ENCODE data around the gene LRRC45.
A peak's percentile ranks its signal among the peaks of the same experiment; 100 is the strongest.

The LRRC45 gene

DNA sequence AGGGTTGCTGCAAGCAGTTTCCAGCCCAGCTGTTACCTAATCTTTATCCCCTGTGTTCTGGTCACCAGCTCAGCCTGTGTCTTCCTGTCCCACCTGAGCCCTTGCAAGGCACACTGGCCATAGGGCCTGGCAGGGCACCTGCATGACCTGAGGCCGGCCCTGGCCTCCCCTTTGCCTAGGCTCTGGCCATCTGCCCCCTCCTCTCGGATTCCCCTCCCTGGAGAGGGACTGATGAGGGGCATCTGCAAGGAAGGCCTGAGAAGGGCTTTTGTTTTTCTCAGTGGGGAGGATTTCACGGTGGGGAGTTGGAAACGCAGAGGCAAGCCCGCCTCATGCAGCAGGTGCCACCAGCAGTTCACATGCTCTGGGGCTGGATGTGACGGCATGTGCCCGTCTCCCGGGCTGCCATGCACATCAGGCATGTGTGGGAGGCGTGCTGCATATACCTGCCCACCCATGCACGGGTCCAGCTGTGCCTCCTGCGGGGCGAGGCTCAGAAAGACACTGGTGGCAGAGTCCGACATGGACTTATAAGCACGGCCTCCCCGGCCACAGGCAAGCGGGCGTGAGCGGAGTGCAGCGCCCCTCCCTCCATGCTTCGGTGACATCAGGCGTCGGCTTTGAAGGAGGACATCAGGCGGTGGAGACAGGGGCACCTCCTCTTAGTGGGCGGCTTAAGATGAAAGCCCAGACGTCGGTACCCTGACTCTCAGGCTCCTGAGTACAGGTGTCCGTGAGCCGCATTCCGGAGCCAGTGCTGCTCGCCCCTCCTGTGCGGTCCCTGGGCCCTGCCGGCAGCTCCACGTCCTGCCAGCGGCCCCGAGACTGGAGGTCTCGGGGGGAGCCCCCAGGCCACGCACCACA is 29.1 kb upstream of the LRRC45 start:
- no peak for DNase-seq (ENCODE audit: low read depth in 2 of 2)

DNA sequence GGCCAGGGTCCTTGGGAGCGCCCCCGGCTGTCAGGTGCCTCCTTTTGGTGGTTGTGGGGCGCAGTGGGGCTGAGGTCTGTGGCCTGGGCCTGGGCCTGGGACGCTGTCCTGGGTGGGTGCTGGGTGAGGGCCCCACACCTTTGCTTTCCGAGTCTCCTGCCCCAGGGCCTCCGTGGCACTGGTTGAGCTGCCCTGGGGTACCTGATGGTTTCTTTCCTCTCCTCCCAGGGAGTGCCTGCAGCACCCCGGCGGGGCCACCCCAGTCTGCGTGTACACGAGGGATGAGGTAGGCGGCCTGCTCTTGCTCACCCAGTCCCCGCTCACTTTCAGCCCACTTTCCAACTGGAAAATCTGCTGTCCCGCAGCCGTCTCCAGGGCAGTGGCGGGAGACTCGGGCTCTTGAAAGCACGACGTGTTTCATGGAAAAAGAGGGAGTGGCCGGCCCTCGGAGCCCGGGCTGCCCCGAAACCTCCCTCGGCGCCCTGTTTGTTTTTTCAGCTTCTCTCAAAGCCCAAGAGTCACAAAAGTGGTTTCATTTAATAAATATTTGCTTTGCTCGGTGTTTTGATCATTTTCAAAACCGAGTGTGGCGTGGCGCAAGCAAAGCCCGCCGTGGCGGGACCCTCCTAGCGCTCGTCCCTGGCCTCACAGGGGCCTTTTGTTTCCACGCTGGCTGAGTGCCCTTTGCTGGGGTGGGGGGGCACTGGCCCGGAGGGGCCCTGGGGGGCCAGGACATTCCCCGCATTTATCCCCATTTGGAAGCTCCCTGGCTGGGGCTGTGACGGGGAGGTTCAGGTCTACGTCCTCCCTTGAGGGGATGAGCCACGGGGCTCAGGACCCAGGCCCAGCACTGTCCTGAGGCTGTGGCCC is 28.3 kb upstream of the LRRC45 start:
- no peak for DNase-seq (ENCODE audit: low read depth in 2 of 2)

DNA sequence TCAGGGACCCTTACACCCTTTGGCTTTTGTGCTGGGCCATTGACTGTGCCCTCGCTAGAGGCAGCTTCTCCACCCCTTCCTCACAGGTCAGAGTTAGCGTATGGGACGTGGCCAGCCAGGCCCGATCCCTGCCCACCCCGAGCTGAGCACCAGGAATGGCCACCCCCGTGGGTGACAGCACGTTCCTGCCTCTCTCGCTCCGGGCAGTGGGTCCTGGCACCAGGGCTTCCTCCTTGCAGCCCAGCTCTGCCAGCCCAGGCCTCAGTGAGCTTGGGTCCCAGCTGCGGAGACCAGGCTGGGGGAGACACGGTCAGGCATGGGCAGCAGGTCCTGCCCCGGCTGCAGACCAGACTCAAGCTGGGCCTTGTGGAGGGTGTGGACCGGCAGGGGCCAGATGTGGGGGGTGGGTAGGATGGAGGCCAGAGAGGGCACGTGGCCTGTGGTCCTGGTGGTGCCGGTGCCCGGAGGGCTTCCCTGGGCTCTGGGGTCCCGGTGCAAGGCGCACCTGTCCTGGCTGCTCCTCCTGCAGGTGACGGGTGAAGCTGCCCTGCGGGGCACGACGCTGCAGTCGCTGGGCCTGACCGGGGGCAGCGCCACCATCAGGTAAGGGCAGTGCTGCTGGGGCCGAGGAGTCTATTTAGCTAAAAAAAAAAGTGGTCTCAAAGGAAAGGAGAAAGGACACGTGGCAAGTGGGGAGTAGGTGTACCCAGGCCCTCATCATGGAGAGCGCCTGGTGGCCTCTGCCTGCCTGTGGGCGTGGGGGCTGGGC is 27.5 kb upstream of the LRRC45 start:
- no peak for DNase-seq (ENCODE audit: low read depth in 2 of 2)

DNA sequence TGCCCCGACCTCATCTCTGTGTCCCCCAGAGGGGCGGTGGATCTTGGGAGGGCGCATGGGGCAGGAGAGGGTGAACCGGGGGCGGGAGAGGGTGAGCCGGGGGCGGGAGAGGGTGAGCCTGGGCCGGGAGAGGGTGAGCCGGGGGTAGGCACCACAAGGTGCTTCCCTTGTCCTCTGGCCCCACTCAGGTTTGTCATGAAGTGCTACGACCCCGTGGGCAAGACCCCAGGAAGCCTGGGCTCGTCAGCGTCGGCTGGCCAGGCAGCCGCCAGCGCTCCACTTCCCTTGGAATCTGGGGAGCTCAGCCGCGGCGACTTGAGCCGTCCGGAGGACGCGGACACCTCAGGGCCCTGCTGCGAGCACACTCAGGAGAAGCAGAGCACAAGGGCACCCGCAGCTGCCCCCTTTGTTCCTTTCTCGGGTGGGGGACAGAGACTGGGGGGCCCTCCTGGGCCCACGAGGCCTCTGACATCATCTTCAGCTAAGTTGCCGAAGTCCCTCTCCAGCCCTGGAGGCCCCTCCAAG is 26.8 kb upstream of the LRRC45 start:
- DNase-seq (ENCODE audit: low read depth in 2 of 2) = no peak

DNA sequence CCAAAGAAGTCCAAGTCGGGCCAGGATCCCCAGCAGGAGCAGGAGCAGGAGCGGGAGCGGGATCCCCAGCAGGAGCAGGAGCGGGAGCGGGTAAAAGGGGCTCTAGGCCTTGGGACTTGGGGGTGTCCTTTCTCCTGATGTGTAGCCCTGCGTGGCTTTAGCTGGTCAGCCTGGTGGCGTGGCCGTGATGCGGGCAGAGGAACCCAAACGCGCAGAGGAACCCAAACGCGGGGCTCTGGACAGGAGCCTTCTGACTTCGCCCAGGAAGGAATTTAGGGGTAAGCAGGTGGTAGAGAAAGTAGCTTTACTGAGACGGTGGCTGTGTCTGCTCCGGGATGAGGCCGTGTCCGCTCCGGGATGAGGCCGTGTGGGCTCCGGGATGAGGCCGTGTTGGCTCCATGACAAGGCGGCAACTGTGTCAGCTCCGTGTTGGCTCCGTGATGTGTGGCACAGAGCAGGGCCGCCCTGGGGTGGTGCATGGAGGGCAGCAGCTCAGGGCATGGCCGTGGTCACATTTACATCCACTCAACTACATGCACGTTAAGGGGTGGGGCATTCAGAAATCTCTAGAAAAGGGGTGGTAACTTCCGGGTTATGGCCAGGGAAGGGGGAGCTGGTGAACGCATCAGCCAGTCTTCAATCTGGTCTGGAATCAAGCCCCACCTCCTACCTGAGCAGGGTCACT is 26.2 kb upstream of the LRRC45 start:
- no peak for DNase-seq (ENCODE audit: low read depth in 2 of 2)

DNA sequence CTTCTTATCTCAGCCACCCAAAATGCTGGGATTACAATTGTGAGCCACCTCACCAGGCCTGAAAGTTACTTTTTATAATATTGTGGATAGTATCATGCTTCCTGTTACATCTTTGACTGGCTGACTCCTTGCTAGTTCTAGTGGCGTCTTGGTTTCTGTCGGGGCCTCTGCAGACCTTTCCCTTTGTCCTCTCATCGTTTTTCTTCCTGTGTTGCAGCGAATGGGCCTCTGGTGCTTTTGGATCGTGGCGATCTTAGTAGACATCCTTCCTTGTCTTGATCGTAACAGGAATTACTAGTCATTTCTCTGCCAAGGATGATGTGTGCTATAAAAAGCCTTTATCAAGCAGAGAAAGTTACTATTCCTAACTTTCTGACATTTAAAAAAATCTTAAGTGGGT is 24.9 kb upstream of the LRRC45 start:
- no peak for DNase-seq (ENCODE audit: low read depth in 2 of 2)

DNA sequence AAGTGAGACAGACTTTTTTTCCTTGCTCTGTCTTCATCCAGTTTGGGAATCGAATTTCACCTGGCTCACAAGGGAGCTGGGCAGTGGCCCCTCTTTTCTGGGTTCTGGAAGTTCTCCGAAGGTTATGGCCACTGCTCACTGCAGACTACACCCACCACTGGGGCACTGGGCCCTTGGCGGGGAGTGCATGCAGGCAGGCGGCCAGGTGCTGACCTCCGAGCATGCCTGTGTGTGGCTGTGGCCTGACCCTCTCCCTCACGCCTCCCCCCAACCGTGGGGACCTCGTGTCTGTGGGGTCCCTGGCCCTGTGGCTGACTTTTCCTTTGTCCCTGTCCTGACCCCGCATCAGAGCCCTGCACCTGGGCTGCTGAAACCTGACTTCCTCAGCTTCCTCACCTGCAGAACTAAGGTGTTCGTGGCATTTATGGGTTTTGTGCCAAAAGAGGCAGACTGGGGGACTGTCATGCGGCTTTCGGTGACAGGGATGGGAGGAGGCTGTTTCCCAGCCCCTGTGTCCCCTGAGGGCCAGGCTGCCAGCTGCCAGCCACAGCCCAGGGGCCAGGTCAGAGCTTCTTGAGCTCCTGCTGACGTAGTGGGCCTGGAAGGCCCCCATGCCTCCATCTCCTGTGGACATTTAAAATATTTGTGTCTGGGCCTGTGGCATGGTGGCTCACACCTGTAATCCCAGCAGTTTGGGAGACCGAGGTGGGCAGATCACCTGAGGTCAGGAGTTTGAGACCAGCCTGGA is 24.2 kb upstream of the LRRC45 start:
- DNase-seq (ENCODE audit: low read depth in 2 of 2) = no peak

DNA sequence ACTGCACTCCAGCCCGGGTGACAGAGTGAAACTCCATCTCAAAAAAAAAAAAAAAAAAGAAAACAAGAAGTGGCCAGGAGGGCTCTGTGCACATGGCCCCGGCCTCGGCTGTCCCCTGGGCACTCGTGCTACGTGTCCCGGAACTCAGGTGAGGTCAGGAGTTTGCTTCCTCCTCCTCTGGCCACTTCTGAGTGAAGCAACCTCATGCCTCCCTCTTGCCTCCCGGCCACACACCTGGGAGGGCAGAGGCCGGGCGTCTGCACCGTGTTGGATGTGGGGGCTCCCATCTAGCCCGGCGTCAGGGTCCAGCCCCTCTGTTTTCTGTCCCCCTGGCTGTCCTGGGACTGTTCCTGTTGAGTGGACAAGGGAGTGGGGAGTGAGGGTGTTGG is 23.5 kb upstream of the LRRC45 start:
- no peak for DNase-seq (ENCODE audit: low read depth in 2 of 2)

DNA sequence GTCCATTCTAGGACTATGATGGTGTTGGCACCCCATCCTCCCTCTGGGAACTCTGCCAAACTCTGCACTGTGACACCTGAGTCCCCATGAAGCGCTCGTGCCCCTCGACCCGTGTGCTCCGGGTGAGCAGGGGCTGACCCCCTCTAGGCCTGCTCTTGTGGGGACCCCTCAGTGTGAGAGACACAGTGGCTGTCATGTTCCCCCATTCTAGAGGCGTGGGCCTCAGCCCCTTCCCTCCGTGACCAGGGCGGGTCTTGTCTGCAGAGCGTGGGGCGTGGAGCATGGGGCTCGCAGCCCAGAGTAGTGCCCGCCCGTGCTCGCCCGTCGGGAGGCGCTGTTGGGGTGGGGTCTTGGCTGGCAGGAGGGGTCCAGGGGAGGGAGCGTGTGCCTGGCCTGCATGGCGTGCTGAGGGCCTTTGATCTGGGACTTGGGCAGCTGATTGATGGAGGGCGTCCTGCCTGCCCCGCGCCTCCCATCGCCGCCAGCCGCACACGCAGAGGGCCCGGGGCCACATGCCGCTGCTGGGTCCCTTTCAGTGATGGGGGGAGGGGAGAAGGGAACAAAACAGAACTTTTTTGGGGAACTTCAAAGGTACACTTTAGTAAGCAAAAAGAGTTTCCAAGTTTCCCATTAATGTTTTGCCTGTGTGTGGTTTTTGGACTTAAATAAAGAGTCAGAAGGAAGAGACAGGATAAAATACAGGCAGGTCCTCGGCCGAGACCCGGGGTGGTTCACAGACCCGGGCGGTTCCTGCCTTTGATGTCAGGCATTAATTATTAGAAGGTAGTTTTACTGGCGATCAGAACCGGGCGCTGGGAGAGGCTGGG is 22.9 kb upstream of the LRRC45 start:
- no peak for DNase-seq (ENCODE audit: low read depth in 2 of 2)

DNA sequence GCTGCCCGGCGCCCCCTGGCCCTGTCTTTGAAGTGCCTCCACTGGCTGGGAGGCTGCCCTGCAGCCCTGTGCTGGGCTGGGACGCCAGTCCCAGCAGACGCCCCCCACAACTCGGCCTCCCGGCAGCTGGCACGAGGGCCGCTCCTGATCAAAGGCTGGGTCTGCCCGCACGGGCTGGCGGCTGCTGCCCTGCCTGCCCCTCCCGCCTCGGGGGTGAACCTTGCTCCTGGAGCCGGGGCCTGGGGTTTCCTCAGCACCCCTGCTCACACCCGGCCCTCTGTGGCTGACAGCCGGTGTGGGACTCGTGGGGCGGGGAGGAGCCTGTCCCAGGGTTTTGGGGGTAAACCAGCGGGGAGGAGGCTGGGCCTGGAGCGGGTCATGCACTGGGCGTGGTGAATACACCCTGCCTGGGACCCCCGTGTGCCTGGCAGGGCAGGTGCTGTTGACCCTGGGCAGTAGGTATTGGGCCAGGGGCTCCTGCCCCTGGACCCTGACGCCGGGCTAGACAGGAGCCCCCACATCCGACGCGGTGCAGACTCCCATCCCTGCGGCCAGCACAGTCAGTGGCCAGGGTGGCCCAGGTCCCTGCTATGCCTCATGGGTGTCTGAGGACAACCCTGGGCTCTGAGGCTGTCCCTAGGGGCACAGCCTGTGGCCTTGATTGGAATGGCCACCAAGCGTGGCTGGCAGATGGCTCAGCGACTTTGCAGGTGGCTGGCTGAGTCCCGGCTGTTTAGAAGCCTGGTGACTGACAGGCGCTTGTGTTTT is 22.1 kb upstream of the LRRC45 start:
- DNase-seq (ENCODE audit: low read depth in 2 of 2) = no peak

DNA sequence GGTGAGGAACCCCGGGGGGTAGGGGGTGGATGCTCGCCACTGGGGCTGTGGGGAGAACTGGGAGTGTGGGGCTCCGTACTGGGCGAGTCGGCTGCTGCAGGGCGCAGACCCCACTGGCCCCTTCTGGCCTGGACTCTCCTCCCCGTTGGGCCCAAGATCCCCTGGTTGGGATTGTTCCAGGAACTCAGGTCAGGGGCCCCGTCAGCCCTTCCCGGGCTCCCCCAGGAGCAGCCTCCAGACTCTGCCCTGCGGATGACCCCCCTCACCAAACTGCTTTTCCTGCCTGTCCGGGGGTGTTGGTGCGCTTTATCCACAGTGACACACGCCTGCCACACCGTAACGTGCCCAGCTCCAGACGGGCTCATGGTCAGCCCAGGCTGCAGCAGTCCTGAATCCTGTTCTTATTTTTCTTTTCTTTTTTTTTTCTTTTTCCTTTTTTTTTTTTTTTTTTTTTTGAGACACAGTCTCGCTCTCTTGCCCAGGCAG is 21.5 kb upstream of the LRRC45 start:
- DNase-seq (ENCODE audit: low read depth in 2 of 2) = no peak

DNA sequence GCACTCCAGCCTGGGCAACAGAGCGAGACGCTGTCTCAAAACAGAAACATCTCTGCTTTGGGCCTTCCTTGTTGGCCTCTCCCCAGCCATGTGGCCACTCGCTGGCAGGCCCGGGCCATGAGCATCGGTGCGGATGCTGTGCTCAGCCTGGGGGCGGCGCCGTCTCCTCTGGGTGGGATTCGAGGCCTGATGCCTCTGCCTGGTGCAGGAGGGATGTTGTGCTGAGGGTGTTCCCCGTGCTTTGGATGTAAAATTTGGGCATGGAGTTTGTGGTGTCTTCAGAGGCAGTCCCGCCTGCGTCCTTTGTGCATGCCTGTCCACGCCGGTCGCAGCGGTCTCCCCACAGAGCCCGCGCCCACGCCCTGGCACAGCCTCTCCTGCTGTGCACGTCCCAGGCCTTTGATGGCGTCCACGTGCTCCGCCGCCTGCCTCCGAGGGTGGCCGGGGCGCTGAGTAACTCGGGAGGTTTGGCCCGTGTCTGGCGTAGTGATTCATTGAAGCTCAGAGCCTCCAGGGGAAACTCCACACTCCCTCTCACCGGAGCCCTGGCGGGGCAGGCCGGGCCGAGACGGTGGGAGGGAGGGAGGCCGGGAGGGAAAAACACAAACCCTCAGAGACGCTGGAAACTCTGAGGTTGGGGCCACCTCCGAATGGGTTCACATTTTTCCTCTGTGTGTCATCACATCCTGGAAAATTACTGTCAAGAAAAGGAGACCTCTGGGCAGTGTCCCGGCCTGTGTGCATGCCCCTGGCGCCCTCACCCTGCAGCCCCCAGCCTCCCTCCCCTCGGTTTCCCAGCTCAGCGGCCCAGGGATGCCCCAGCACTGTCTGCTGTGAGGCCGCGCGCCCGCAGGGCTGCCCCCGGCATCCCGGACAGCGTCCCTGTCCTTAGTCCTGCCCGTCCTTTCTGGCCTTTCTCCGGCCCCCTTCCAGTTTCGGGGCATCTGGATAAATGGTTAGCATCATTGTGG is 19.4 kb upstream of the LRRC45 start:
- DNase-seq (ENCODE audit: low read depth in 2 of 2) = peak; percentile 89

DNA sequence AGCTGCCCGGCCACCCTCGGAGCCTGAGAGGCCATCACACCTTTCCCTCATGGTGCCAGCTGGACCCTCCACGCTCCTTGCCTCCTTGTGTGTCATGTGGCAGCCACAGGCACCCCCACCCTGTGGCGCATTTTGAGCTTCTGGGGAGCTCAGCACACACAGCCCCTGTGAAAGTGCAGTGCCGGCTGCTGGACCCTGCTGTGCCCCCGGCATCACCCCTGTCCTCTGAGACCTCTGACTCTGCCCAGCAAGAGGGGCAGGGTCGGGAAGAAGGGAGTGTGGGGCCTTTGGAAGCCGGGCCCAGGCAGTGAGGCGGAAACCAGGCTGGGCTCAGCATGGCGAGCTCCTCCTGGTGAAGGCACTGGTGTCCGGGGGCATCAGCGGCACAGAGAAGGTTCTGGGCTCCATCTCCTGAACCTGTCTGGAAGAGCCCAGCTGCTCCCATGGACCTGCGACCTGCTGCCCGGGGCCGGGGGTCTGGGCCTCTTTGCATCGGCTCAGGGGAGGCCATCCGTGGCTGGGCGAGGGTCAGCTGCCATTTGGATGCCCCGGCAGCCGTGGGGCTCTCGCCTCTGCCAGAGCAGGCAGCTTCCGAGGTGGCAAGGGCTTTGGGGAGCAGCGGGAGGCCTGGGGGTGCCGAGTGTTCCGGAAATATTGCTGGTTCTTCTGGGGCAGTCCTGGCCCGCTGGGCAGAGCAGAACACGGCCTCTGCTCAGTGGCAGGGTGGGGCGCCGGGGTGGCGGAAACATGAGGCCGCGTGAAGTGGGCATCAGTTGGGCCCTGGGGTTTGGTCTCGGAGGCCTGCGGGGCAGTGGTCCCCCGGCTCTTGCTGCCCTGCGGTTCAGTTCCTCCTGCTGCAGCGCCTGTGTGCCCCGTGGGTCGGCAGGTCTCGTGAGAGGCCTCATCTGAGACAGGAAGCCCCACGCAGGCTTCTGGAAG is 18.3 kb upstream of the LRRC45 start:
- DNase-seq (ENCODE audit: low read depth in 2 of 2) = no peak

DNA sequence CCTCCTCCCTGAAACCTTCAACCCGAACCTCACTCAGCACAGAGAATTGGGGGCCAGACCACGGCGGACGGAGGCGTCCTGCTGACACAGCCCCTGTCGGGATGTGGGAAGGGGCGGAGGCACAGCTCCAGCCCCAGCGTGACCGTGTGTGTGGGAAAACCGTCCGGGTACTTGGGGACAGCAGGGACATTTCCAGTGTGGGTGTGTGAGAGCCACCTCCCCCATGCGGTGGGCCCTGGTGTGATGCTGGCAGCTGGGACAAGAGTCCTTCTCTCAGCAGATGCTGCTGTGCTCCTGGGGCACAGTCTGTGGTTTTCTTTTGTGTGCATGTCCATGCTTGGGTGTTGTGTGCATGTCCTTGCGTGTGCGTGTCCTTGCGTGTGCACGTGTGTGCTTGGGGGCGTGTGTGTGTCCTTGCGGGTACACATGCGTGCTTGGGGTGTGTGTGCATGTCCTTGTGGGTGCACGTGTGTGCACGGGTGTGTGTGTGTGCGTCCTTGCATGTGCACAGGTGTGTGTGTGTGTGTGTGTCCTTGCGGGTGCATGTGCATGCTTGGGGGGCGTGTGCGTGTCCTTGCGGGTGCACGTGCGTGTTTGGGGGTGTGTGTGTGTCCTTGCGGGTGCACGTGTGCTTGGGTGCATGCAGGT is 17.3 kb upstream of the LRRC45 start:
- no peak for DNase-seq (ENCODE audit: low read depth in 2 of 2)

DNA sequence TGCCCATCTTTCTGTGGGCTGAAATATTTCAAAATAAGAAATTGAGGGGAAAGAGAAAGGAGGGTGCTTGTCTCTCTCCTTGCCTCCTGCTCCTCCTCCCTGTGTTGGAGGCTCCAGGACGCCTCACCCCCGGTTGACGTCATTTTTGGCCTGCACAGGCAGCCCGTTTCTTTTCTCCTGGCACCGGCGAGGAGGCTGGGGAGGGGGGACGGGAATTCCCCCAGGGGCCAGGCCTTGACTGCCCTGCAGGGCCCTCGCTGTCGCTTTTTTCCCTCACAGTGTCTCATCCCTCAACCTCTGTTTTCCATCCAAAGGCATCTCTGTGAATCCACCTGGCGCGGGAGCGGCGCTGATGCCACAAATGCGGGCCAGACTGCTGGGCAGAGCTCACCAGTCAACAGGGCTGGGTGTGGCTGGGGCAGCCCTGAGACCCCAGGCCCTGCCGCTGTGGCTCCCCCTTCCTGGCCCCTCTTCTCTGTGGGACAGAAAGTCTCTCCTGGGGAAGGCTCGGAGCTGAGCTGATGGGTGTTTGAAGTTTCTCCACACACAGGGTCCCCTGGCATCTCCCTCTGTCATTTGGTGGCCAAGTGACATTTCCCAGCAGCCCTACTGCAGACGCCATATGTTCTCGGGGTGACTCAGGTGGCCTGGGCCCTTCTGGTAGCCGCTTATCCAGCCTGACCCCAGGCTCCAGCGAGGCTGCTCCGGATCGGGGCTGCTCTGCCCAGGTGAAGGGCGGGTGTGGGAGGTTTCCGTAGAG is 16.5 kb upstream of the LRRC45 start:
- no peak for DNase-seq (ENCODE audit: low read depth in 2 of 2)

DNA sequence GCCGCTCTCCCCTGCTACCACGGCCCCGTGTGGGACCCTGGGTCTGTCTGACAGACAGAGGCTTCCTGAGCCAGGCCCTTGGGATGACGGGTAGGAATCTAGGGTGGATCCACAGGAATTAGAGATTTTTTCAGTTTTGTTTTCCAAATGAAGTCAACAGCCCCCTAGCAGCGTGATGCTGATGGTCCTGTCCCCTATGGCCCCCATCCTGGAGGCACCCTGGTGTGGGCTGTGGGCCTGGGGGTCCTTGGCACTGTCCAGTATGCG is 15.9 kb upstream of the LRRC45 start:
- no peak for DNase-seq (ENCODE audit: low read depth in 2 of 2)

Data from fibroblast of skin of left quadriceps (primary cell).